Measurements from ENCODE around the gene SCN2B.
A peak's percentile ranks its signal among the peaks of the same experiment; 100 is the strongest.

Gene SCN2B

DNA sequence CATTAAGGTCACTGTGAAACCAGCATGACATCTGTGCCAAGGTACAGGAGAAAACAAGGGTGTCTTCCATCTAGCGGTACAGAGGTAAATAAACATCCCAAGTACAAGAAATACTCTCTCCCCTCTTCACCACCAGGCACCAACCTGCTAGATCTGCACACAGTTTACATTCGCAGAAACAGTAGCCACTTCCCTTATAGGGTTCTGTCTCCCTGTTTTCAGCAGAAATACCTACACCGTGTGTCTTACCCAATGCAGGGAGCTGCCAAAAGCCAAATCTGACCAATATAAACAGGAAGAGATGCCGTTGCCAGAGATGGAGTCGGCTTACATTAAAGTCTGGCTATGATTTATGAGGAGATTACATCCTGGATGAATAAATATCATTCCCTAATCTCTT, 25.0 kb downstream of the SCN2B start:
- DNase-seq, result no peak

GRCh38 chr11:118149493-118149892, 26.9 kb downstream of the SCN2B start:
- no peak for DNase-seq

DNA sequence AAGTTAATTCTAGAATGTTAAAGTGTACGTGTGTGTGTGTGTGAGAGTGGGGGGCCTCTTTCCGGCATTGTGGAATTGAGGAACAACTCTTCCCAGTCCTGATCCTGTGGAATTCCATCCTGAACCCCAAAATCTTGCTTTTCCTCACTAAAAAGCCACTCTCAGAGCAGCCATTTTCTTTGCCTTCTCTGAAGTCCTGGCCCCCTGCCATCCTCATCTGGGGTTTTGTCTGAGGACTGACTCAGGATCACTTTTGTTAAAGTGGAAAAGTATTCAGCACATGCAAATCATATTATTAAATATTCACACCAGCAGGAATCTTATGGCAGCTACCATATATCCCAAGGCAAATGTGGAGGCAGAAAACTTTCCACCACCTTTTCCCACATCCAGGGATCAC, 27.6 kb downstream of the SCN2B start:
- DNase-seq, result no peak

DNA sequence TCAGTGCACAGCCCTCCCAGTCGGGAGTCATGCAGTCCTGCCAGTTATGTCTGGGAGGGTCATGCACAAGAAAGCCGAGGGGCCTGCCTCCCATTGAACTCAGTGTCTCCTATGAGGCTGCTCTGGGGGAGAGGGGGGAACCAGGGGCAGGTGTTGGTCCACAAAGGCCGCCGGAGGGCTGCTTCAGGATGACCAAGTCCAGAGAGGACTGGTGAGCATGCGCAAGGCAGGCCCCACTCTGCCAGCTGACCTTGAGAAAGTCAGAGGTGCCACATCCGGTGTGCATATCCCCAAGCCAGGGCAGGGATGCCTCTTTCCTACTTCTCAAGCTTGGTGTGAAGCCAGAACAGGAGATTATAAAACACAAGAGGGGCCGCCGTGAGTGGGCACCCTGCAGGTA, 28.2 kb downstream of the SCN2B start:
- DNase-seq, result no peak

GRCh38 chr11:118147502-118147901, 28.9 kb downstream of the SCN2B start:
- DNase-seq, result no peak

- no peak for DNase-seq
Observed at GRCh38 chr11:118146554-118146953, 29.9 kb downstream of the SCN2B start.

- DNase-seq, result peak; percentile 26
Observed at GRCh38 chr11:118145285-118146227, 30.9 kb downstream of the SCN2B start.

- DNase-seq, result no peak
Observed at GRCh38 chr11:118144301-118145268, 31.9 kb downstream of the SCN2B start.

GRCh38 chr11:118143661-118144185, 32.7 kb downstream of the SCN2B start:
- no peak for DNase-seq

GRCh38 chr11:118142809-118143208, 33.6 kb downstream of the SCN2B start:
- DNase-seq, result no peak

DNA sequence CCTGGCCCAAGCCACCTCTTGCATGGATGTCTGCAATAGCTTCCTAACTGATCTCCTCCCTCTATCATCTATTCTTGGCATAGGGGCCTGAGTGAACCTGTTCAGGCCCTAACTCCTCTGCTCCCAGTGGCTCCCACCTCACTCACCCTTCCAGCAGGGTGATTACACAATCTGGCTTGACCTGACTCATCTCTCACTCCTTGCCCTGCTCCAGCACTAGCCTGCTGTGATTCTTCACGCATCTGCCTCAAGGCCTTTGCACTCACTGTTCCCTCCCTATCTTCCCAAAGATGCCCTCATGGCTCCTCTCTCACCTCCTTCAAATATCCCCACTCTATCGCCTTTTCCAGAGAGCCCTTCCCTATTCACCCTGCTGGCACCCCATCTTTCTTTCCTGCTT, 34.4 kb downstream of the SCN2B start:
- DNase-seq, result no peak

DNA sequence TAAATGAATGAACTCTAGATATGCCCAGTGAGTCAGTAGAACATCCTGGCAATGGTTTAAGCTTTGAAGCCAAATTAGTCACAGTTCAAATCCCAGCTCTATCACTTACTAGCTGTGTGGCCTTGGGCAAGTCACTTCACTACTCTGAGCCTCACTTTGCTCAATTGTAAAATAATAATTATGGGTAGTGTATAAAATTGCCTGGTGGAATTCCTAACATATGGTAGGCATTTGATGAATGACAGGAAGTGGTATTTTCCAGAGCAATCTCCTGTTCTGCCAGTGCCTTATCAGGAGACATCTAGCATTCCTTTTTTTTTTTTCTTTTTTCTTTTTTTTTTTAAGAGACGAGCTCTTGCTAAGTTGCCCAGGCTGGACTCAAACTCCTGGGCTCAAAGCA, 36.9 kb downstream of the SCN2B start:
- DNase-seq, result no peak

DNA sequence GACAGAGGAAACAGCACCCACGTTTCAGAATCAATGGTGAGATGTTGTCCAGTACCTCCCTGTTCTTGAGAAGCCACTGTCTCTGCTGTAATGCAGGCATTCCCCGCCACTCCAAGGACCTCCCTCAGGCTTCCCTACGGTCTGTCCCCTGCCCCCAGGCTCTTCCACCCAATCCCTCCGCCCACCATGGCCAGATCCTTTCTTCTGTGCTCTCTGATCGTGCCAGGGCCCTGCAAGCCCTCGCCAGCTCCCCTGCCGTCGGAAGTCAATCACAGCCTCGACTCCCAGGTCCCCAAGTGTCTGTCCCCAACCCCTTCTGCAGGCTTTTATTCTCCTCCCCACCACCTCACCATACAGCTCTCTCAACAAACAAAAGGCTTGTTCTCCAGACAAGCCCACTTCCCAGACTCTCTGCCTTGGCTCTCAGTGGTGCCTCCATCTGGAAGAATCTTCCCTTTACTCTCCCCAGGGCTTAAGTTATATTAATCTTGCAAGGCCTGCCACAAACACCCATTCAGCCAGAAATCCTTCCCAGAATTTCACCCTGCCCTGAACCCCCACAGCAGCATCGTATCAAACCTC, 37.5 kb downstream of the SCN2B start:
- DNase-seq, result no peak

- no peak for DNase-seq
Observed at GRCh38 chr11:118136801-118137200, 39.6 kb downstream of the SCN2B start.

- DNase-seq, result no peak
Observed at GRCh38 chr11:118136341-118136740, 40.1 kb downstream of the SCN2B start.

- DNase-seq, result no peak
Observed at GRCh38 chr11:118135796-118136165, 40.7 kb downstream of the SCN2B start.

- DNase-seq, result no peak
Observed at GRCh38 chr11:118135051-118135795, 41.2 kb downstream of the SCN2B start.

- DNase-seq, result no peak
Observed at GRCh38 chr11:118133816-118134215, 42.6 kb downstream of the SCN2B start.

DNA sequence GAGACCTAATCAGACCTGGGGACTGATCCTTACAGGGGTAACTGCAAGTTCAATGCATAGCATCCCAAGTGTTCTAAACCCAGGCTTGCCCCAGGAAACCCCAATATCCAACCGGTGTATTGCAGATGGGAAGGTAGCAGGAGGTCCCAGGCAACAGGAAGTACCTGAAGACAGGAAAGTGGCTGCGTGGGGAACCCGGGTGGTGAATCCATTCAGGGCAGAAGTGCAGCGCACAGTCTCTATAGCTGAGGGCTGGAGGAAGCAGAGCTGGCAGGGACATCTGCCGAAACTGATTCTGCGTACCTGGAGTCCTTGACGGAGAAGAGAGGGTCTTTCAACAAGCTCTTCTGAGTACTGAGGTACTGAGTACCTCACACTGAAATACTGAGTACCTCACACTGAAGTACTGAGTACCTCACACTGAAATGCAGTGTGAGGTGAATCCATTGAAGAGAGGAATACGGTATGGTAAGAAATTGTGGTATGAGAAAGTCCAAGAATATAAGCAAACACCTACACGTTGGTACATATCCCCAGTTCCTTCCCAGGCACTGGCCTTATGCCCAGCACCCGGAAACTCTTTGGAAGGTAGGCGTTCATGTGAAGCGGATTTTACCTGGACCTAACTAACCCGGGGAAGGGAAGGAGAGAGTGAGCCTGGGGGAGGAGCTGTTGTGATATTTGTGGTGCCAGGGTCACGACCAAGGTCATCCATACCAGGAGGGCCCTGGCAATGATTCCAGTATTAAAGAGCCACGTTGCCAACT, 43.9 kb downstream of the SCN2B start:
- DNase-seq, result no peak

GRCh38 chr11:118129471-118130172, 46.8 kb downstream of the SCN2B start:
- DNase-seq, result no peak
